Upper lobe of left lung (tissue), 4 donors: Measurements from ENCODE around the gene ACOD1.

Experiments used
- CTCF ChIP-seq, 6 experiments: fragments of 450-650 bp in 4 of 6; fragments of 200-600 bp in 2 of 6; sonication (generic) in 2 of 6; IDR thresholded peaks; one replicate each; pipeline ENCODE4 v1.5.1; 2016 to 2019; ENCODE audit warnings: antibody characterized with exemption in 6 of 6
- EP300 ChIP-seq, 4 donors: sonication (generic); formaldehyde crosslinking; IDR thresholded peaks; one replicate each; pipeline ENCODE4 v1.5.1; 2017; ENCODE audit warnings: antibody characterized with exemption in 4 of 4, control low read depth in 2 of 4
- POLR2A ChIP-seq, 4 donors: fragments of 450-650 bp; IDR thresholded peaks; one replicate each; pipeline ENCODE4 v1.5.1; 2016 to 2017; ENCODE audit warnings: antibody characterized with exemption in 4 of 4, mild to moderate bottlenecking in 2 of 4
- POLR2AphosphoS5 ChIP-seq, 2 donors: sonication (generic); formaldehyde crosslinking; IDR thresholded peaks; one replicate each; pipeline ENCODE4 v1.5.1; 2017; ENCODE audit warnings: antibody characterized with exemption in 2 of 2

DNA sequence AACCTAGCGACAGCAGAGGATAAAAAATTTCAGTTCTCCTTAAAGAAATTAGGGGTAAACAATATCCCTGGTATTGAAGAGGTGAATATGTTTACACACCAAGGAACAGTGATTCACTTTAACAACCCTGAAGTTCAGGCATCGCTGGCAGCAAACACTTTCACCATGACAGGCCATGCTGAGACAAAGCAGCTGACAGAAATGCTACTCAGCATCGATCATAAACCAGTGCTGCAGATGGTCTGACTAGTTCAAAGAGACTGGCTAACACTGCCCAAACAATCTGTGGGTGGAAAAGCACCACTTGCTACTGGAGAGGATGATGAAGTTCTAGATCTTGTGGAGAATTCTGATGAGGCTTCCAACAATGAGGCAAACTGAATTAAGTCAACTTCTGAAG lies 19.9 kb upstream of the ACOD1 start:
- TF ChIP-seq POLR2A (IDR thresholded peaks at IDR 0.05) (no peak), CTCF (IDR thresholded peaks at IDR 0.05) (no peak), POLR2AphosphoS5 (IDR thresholded peaks at IDR 0.05) (no peak), EP300 (IDR thresholded peaks at IDR 0.05) (no peak)
